ENCODE results near the gene LANCL3. TPM values are rescaled to one million over a fixed set of nuclear protein-coding genes. Genes with fewer than 3 reads are reported as not detected.

The LANCL3 gene
- total RNA-seq, 1 experiment from 2014 or later: 0.48 TPM

GRCh38 chrX:37638047-37638446 is 66.6 kb downstream of the LANCL3 start (continued):
- no peak for TF ChIP-seq USF2 (CRISPR knock-in tag; IDR thresholded peaks at IDR 0.05)
- no peak for TF ChIP-seq ATF6 (CRISPR knock-in tag; IDR thresholded peaks at IDR 0.05)
- TF ChIP-seq ZNF425 (CRISPR knock-in tag; conservative IDR thresholded peaks at IDR 0.05): no peak
- TF ChIP-seq JAZF1 (CRISPR knock-in tag; IDR thresholded peaks at IDR 0.05): no peak
- no peak for TF ChIP-seq MAX (CRISPR knock-in tag; IDR thresholded peaks at IDR 0.05)

GRCh38 chrX:37640142-37640541 is 68.7 kb downstream of the LANCL3 start:
- Mint-ChIP-seq H3K27me3 (ENCODE audit: low read depth) (no peaks in the 10 kb centered on the region; the same call in 1 of the 2 replicates), H3K4me1 (peaks cover 9% of the 10 kb centered on the region), H3K4me3 (no peak overlapping the region), H3K9me3 (no peaks in the 10 kb centered on the region), H3K27ac (no peak overlapping the region), H3K36me3 (no peaks in the 10 kb centered on the region)
- DNase-seq (ENCODE audit: low spot score) (no peak), ATAC-seq (no peak)
- TF ChIP-seq ZNF425 (CRISPR knock-in tag; conservative IDR thresholded peaks at IDR 0.05) (no peak), GTF2I (CRISPR knock-in tag; conservative IDR thresholded peaks at IDR 0.05) (no peak), JAZF1 (CRISPR knock-in tag; IDR thresholded peaks at IDR 0.05) (no peak), ZNF263 (CRISPR knock-in tag; IDR thresholded peaks at IDR 0.05; ENCODE audit: low read depth) (no peak), ZNF423 (CRISPR knock-in tag; IDR thresholded peaks at IDR 0.05) (no peak), PREB (CRISPR knock-in tag; IDR thresholded peaks at IDR 0.05; ENCODE audit: borderline replicate concordance) (no peak)
- TF ChIP-seq, protein P1, sequence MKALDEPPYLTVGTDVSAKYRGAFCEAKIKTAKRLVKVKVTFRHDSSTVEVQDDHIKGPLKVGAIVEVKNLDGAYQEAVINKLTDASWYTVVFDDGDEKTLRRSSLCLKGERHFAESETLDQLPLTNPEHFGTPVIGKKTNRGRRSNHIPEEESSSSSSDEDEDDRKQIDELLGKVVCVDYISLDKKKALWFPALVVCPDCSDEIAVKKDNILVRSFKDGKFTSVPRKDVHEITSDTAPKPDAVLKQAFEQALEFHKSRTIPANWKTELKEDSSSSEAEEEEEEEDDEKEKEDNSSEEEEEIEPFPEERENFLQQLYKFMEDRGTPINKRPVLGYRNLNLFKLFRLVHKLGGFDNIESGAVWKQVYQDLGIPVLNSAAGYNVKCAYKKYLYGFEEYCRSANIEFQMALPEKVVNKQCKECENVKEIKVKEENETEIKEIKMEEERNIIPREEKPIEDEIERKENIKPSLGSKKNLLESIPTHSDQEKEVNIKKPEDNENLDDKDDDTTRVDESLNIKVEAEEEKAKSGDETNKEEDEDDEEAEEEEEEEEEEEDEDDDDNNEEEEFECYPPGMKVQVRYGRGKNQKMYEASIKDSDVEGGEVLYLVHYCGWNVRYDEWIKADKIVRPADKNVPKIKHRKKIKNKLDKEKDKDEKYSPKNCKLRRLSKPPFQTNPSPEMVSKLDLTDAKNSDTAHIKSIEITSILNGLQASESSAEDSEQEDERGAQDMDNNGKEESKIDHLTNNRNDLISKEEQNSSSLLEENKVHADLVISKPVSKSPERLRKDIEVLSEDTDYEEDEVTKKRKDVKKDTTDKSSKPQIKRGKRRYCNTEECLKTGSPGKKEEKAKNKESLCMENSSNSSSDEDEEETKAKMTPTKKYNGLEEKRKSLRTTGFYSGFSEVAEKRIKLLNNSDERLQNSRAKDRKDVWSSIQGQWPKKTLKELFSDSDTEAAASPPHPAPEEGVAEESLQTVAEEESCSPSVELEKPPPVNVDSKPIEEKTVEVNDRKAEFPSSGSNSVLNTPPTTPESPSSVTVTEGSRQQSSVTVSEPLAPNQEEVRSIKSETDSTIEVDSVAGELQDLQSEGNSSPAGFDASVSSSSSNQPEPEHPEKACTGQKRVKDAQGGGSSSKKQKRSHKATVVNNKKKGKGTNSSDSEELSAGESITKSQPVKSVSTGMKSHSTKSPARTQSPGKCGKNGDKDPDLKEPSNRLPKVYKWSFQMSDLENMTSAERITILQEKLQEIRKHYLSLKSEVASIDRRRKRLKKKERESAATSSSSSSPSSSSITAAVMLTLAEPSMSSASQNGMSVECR (CRISPR knock-in tag; IDR thresholded peaks at IDR 0.05; ENCODE audit: borderline replicate concordance): no peak
- TF ChIP-seq, protein P2, sequence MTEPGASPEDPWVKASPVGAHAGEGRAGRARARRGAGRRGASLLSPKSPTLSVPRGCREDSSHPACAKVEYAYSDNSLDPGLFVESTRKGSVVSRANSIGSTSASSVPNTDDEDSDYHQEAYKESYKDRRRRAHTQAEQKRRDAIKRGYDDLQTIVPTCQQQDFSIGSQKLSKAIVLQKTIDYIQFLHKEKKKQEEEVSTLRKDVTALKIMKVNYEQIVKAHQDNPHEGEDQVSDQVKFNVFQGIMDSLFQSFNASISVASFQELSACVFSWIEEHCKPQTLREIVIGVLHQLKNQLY (CRISPR knock-in tag; IDR thresholded peaks at IDR 0.05): no peak
- TF ChIP-seq, protein P3, sequence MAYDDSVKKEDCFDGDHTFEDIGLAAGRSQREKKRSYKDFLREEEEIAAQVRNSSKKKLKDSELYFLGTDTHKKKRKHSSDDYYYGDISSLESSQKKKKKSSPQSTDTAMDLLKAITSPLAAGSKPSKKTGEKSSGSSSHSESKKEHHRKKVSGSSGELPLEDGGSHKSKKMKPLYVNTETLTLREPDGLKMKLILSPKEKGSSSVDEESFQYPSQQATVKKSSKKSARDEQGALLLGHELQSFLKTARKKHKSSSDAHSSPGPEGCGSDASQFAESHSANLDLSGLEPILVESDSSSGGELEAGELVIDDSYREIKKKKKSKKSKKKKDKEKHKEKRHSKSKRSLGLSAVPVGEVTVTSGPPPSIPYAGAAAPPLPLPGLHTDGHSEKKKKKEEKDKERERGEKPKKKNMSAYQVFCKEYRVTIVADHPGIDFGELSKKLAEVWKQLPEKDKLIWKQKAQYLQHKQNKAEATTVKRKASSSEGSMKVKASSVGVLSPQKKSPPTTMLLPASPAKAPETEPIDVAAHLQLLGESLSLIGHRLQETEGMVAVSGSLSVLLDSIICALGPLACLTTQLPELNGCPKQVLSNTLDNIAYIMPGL (CRISPR knock-in tag; IDR thresholded peaks at IDR 0.05): no peak
- ChIA-PET POLR2A (no interaction called here), CTCF (no interaction called here)

Data from WTC11 (cell line).